ENCODE results near the gene PLCL2. TPM values are rescaled to one million over a fixed set of nuclear protein-coding genes. Genes with fewer than 3 reads are reported as not detected.

Gene PLCL2
- total and polyA plus RNA-seq, 10 of the 15 experiments (the other 5 are each of a cell fraction or from before 2014, with no cell fraction given): 7.5 to 37.3 (median 21.7) TPM

DNA sequence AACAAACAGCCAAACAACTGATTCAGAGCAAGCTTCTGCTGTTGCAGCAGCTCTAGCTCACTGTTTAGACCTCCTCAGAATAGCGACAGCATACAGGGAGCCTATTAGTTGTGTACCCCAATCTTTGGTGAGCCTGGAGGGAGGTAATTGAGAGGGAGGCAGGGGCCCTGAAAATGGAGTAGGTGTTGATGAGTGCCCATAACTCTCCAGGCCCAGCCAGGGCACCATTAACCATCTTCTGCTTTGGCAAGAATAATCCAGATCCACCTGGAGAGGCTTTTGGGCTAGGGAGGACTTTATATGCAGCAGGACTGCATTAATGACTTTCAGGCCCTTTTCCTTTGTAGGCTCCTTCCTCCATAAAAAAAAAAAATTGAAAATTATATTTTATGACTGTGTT, 20.9 kb downstream of the PLCL2 start:
- in situ Hi-C loops (cut with MboI) (loop anchor here (25.0 kb wide), 1 partner anchor 1543 kb away; no protein-coding TSS in a partner anchor), intact Hi-C loops (cut with micrococcal nuclease; ENCODE audit: unreplicated experiment) (loop anchor here (5.0 kb wide), 1 partner anchor 142 kb away; no protein-coding TSS in a partner anchor)
- BruUV-seq (replicated peaks): no TSS peak
- no peaks in the 10 kb centered on the region for H4K20me1 ChIP-seq (ENCODE audit: control insufficient read depth, insufficient read depth)
- peak overlapping the region; percentile 63 for H3K27ac ChIP-seq (ENCODE audit: control insufficient read depth, insufficient read depth)
- SMC1A ChIA-PET (ENCODE audit: uncharacterized antibody, unreplicated experiment): interaction anchor here (0.6 to 7.9 kb wide), 15 partner anchors 9 to 619 kb away, joined by 3 to 91 read pairs (median 4); no protein-coding TSS in a partner anchor
- RAD21 ChIA-PET (ENCODE audit: unreplicated experiment): interaction anchor here (1.0 to 9.1 kb wide), 8 partner anchors 9 to 246 kb away, joined by 3 to 76 read pairs (median 4); partner anchors contain the start of gene PLCL2
- peak overlapping the region; percentile 22; the same call in 1 of the 2 replicates for H3K4me3 ChIP-seq
- peaks cover 46% of the 10 kb centered on the region for H3K4me1 ChIP-seq (ENCODE audit: control insufficient read depth, insufficient read depth, low read length)
- no peak overlapping the region for H2AFZ ChIP-seq (ENCODE audit: control insufficient read depth, low read depth, low read length)
- H3K79me2 ChIP-seq (ENCODE audit: control insufficient read depth, insufficient read depth, low read length): peaks cover 96% of the 10 kb centered on the region
- POLR2A ChIA-PET: interaction anchor here (1.0 to 2.6 kb wide), 6 partner anchors 12 to 120 kb away, joined by 3 to 10 read pairs (median 4); partner anchors contain the start of gene PLCL2
- peak overlapping the region; percentile 60 for H3K4me2 ChIP-seq (ENCODE audit: control insufficient read depth, insufficient read depth)
- DNase-seq (ENCODE audit: low read depth, low spot score) (no peak), FAIRE-seq (no peak), ATAC-seq (no peak)
- H3K9ac ChIP-seq (ENCODE audit: control insufficient read depth, insufficient read depth, low read length): no peak overlapping the region; the same call in 1 of the 2 replicates
- peaks cover 2% of the 10 kb centered on the region; the same call in 2 of the 3 replicates for H3K9me3 ChIP-seq (replicated peaks; ENCODE audit: control insufficient read depth, insufficient read depth, low read length)
- CTCF ChIA-PET: interaction anchor here (0.8 to 5.2 kb wide), 8 partner anchors 12 to 326 kb away, joined by 3 to 26 read pairs (median 4); partner anchors contain the start of gene PLCL2
- no peak for TF ChIP-seq ATF7 (IDR thresholded peaks at IDR 0.05; ENCODE audit: low read depth)
- TF ChIP-seq CBX5 (IDR thresholded peaks at IDR 0.05; ENCODE audit: low read depth): no peak
- TF ChIP-seq, protein P1, sequence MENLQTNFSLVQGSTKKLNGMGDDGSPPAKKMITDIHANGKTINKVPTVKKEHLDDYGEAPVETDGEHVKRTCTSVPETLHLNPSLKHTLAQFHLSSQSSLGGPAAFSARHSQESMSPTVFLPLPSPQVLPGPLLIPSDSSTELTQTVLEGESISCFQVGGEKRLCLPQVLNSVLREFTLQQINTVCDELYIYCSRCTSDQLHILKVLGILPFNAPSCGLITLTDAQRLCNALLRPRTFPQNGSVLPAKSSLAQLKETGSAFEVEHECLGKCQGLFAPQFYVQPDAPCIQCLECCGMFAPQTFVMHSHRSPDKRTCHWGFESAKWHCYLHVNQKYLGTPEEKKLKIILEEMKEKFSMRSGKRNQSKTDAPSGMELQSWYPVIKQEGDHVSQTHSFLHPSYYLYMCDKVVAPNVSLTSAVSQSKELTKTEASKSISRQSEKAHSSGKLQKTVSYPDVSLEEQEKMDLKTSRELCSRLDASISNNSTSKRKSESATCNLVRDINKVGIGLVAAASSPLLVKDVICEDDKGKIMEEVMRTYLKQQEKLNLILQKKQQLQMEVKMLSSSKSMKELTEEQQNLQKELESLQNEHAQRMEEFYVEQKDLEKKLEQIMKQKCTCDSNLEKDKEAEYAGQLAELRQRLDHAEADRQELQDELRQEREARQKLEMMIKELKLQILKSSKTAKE (IDR thresholded peaks at IDR 0.05; ENCODE audit: low read depth, poor library complexity, severe bottlenecking): no peak
- TF ChIP-seq HCFC1 (IDR thresholded peaks at IDR 0.05; ENCODE audit: low read length): no peak
- TF ChIP-seq MEF2B (IDR thresholded peaks at IDR 0.05; ENCODE audit: partially characterized antibody, poor library complexity, severe bottlenecking): no peak
- TF ChIP-seq, protein P2, sequence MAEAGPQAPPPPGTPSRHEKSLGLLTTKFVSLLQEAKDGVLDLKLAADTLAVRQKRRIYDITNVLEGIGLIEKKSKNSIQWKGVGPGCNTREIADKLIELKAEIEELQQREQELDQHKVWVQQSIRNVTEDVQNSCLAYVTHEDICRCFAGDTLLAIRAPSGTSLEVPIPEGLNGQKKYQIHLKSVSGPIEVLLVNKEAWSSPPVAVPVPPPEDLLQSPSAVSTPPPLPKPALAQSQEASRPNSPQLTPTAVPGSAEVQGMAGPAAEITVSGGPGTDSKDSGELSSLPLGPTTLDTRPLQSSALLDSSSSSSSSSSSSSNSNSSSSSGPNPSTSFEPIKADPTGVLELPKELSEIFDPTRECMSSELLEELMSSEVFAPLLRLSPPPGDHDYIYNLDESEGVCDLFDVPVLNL (IDR thresholded peaks at IDR 0.05; ENCODE audit: low read depth, low read length): no peak
- TF ChIP-seq PML (IDR thresholded peaks at IDR 0.05; ENCODE audit: low read length): no peak
- TF ChIP-seq BACH1 (IDR thresholded peaks at IDR 0.05; ENCODE audit: borderline replicate concordance): no peak
- TF ChIP-seq MTA2 (IDR thresholded peaks at IDR 0.05; ENCODE audit: low read depth): no peak
- no peak for TF ChIP-seq NRF1 (conservative IDR thresholded peaks at IDR 0.05; ENCODE audit: low read depth, low read length)
- no peak for TF ChIP-seq SMC3 (IDR thresholded peaks at IDR 0.05; ENCODE audit: borderline replicate concordance, low read length)
- no peaks in the 10 kb centered on the region for H3K36me3 ChIP-seq (ENCODE audit: control insufficient read depth in 2 of 2, insufficient read depth in 2 of 2, low read length in 1 of 2)
- WGBS (ENCODE audit: insufficient coverage, insufficient replicate concordance, low lambda C conversion rate, missing lambda C conversion rate): 100% methylated on average over 1 of the region's 1 CpG
- H3K27me3 ChIP-seq (replicated peaks in 1 of 2; ENCODE audit: control insufficient read depth in 2 of 2, insufficient read depth in 2 of 2, low read length in 1 of 2): no peaks in the 10 kb centered on the region

Data from GM12878 (cell line).